AG04450 (cell line): ENCODE data around the gene HUNK. TPM values are rescaled to one million over a fixed set of nuclear protein-coding genes. Genes with fewer than 3 reads are reported as not detected.
"Not testable (repeated sequence)": the region's sequence is repeated elsewhere in the genome, so short reads cannot be mapped to it uniquely, and the experiment has no call there.

Experiments
- CTCF ChIA-PET: fragments of 300-600, 350-600 bp; formaldehyde crosslinking; extraction: SDS; loops from one replicate; lab custom pipeline; 2022; ENCODE audit warnings: antibody characterized with exemption, inconsistent platforms; lab: Charles Lee
- POLR2A ChIA-PET: fragments of 350-600 bp; formaldehyde crosslinking; extraction: SDS; loops from one replicate; lab custom pipeline; 2021; ENCODE audit warnings: antibody characterized with exemption, inconsistent platforms; lab: Yijun Ruan, JAX
- DNase-seq: peaks from one replicate; pipeline ENCODE4 v3.0.0-alpha.2; 2011; ENCODE audit warnings: low read depth, low spot score
- H3K27ac ChIP-seq: one replicate; pipeline ENCODE4 v1.5.1; 2012; ENCODE audit warnings: low read depth, low read length, control low read depth
- H3K27me3 ChIP-seq: one replicate; pipeline ENCODE4 v1.6.0; 2012; ENCODE audit warnings: low read length; ENCODE audit not compliant: control insufficient read depth, insufficient read depth
- H3K4me3 ChIP-seq: 2 replicates; pipeline ENCODE4 v1.5.1; 2011; ENCODE audit warnings: mild to moderate bottlenecking, low read depth, low read length, control low read depth
- H3K9me3 ChIP-seq: 2 replicates; pipeline ENCODE4 v1.5.1; 2012; ENCODE audit warnings: low read length; ENCODE audit not compliant: control insufficient read depth, insufficient read depth
- polyA plus RNA-seq: library from polyadenylated mRNA; depleted of rRNA; stranded (reverse); fragments of >200 nt; gene quantifications from 2 replicates; pipeline ENCODE4 v1.2.3, GENCODE V29; 2011
- TF ChIP-seq, protein P1 (sequence below): IDR thresholded peaks from 2 replicates; pipeline ENCODE4 v1.5.1; 2011; ENCODE audit warnings: low read depth, low read length, control low read depth, inconsistent platforms

The HUNK gene
- polyA plus RNA-seq, 1 experiment: 0.48 TPM

DNA sequence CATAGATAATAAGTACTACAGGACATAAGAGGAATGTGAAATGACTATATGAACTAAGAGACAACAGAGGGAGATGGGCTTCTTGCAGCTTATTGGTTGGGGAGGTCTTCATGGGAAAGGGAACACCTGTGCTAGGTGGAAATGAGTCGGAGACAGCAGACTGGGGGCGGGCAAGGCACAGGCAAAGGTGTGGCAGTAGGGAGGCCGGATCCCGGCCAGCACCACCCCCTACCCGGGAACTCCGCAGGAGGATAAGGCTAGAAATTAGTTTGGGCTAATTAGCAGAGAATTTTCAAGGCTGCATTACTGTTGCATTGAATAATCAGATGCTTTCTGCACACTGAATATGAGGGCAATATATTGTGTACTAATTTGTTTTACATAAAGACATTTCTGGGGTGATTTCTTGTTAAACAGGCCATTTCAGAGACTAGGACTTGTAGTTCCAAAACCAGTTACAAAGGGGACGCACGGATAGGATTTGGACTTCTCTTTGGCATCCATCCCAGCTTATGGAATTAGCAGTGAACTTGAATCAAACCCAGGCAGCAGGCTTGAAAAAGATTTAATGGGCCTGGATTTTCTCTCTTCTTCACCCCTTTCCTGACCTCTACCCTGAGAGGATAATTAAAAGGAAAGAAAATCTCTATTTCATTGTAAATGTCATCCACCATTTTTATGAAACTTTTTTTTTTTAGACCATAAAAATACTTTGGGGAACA lies 2.2 kb upstream of the HUNK start:
- Histone ChIP-seq H3K27ac (no peak overlapping the region), H3K27me3 (peaks cover 31% of the 10 kb centered on the region), H3K9me3 (no peaks in the 10 kb centered on the region; the same call in 1 of the 2 replicates), H3K4me3 (no peak overlapping the region)
- ChIA-PET CTCF (interaction anchor here (0.7 to 6.4 kb wide), 3 partner anchors 10 to 388 kb away, joined by 3 to 55 read pairs (median 3); no protein-coding TSS in a partner anchor), POLR2A (no interaction called here)
- TF ChIP-seq, protein P1, sequence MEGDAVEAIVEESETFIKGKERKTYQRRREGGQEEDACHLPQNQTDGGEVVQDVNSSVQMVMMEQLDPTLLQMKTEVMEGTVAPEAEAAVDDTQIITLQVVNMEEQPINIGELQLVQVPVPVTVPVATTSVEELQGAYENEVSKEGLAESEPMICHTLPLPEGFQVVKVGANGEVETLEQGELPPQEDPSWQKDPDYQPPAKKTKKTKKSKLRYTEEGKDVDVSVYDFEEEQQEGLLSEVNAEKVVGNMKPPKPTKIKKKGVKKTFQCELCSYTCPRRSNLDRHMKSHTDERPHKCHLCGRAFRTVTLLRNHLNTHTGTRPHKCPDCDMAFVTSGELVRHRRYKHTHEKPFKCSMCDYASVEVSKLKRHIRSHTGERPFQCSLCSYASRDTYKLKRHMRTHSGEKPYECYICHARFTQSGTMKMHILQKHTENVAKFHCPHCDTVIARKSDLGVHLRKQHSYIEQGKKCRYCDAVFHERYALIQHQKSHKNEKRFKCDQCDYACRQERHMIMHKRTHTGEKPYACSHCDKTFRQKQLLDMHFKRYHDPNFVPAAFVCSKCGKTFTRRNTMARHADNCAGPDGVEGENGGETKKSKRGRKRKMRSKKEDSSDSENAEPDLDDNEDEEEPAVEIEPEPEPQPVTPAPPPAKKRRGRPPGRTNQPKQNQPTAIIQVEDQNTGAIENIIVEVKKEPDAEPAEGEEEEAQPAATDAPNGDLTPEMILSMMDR: no peak
- DNase-seq: no peak

DNA sequence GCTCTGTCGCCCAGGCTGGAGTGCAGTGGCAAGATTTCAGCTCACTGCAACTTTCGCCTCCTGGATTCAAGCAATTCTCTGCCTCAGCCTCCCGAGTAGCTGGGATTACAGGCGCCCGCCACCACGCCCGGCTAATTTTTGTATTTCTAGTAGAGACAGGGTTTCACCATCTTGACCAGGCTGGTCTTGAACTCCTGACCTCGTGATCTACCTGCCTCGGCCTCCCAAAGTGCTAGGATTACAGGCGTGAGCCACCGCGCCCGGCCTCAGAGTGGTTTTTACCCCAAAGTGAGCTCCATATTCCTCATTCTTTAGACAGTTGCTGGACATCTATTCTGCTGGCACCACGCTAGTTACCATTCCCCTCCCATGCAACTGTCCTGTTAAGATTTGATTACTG lies 1.4 kb upstream of the HUNK start:
- not testable (repeated sequence) for H3K9me3 ChIP-seq, DNase-seq, H3K27ac ChIP-seq, H3K4me3 ChIP-seq
- ChIA-PET CTCF (interaction anchor here (0.7 to 6.4 kb wide), 2 partner anchors 378 to 387 kb away, joined by 3 to 55 read pairs; no protein-coding TSS in a partner anchor), POLR2A (interaction anchor here (0.9 kb wide), 1 partner anchor 74 kb away, joined by 3 read pairs; no protein-coding TSS in a partner anchor)
- H3K27me3 ChIP-seq: peaks cover 36% of the 10 kb centered on the region

DNA sequence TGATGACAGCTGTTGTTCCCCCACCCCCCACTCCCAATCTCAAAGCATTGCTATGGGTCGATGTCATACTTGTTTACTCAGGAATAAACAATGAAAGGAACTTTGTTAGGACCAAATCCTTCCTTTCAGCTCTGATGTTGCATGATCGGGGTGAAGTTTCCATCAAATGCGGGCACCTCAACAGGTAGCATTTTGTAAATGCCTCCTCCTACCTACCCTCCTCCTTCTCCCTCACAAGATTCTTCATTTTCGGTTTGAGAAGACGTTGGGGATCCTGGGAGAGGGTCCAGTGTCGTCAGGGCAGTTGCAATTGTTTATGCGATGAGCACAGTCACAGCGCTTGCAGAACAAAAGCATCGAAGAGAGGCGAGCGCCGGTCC lies 758 bp upstream of the HUNK start:
- H3K9me3 ChIP-seq: no peaks in the 10 kb centered on the region; the same call in 1 of the 2 replicates
- H3K4me3 ChIP-seq: peak overlapping the region; percentile 49
- no peak for DNase-seq
- TF ChIP-seq, protein P1: no peak
- no peak overlapping the region for H3K27ac ChIP-seq
- ChIA-PET CTCF (interaction anchor here (0.7 to 6.4 kb wide), 3 partner anchors 377 to 390 kb away, joined by 3 to 55 read pairs (median 4); no protein-coding TSS in a partner anchor), POLR2A (interaction anchor here (0.9 kb wide), 1 partner anchor 74 kb away, joined by 3 read pairs; no protein-coding TSS in a partner anchor)
- peaks cover 36% of the 10 kb centered on the region for H3K27me3 ChIP-seq

DNA sequence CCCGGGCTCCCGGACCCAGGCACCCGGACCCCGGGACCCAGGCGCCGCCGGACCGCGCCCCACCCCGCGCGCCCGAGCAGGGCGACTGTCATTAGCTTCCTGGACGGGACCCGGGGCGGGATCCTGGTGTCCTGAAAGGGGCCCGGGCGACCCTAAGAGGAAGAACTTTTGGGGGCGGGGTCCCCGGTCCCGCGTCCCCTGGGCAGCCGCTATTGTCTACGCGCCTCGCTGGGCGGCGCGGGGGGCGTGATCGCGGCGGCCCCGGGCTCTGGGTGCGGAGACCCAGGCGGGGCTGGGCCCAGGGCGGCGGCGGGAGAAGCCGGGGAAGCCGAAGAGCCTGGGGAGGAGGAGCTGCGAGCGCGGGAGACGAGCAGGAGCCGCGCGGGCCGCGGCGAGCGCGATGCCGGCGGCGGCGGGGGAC lies 465 bp downstream of the HUNK start:
- ChIA-PET CTCF (interaction anchor here (0.6 to 6.4 kb wide), 6 partner anchors 17 to 389 kb away, joined by 3 to 55 read pairs (median 4); no protein-coding TSS in a partner anchor), POLR2A (no interaction called here)
- H3K27me3 ChIP-seq: peaks cover 36% of the 10 kb centered on the region
- H3K9me3 ChIP-seq: no peaks in the 10 kb centered on the region; the same call in 1 of the 2 replicates
- no peak overlapping the region for H3K27ac ChIP-seq
- no peak for DNase-seq
- TF ChIP-seq, protein P1: no peak
- H3K4me3 ChIP-seq: peak overlapping the region; percentile 49

DNA sequence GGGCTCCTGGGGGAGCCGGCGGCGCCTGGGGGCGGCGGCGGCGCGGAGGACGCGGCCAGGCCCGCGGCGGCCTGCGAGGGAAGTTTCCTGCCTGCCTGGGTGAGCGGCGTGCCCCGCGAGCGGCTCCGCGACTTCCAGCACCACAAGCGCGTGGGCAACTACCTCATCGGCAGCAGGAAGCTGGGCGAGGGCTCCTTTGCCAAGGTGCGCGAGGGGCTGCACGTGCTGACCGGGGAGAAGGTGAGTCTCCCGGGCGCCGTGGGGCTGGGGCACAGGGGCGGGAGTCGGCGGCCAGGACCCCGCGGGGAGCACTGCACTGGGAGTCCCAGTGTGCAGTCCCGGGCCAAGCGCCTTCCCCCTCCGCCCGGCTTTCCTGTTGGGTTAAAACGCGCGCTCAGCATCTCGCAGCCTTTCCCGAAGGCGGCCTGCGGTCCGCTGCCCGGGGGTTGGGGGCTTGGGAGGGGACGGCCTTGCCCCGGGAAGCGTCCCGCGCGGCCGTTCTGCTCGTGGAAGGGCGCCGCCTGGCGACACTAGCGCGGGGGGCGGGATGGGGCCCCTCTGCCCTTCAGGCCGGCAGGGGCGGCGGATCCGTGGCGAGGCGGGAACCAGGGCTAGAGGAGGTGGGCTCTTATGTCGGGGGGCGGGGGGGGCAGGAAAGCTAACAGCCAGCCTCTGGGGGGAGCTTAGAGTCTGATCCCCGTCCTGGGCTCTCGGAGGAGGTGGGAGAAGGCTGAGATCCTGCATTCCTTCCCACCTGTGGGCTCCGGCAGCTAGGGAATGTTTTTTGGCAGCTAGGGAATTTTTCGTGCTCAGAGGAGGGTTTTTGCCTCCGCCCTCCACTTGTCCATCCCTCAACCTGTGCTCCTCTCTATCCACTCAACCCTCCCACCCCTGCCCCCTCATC lies 1.1 kb downstream of the HUNK start:
- Histone ChIP-seq H3K27me3 (peaks cover 36% of the 10 kb centered on the region), H3K27ac (no peak overlapping the region), H3K4me3 (peak overlapping the region; percentile 55), H3K9me3 (no peaks in the 10 kb centered on the region; the same call in 1 of the 2 replicates)
- ChIA-PET CTCF (interaction anchor here (0.6 to 6.4 kb wide), 15 partner anchors 8 to 399 kb away, joined by 3 to 55 read pairs (median 4); no protein-coding TSS in a partner anchor), POLR2A (no interaction called here)
- DNase-seq: no peak
- TF ChIP-seq, protein P1: peak; percentile 39
